GM18868 (cell line): ENCODE results near the gene HHATL.
"Not testable (repeated sequence)": the region's sequence is repeated elsewhere in the genome, so short reads cannot be mapped to it uniquely, and the experiment has no call there.

Experiments used
- ATAC-seq: cut with Tn5 transposase; IDR thresholded peaks from one replicate; pipeline ENCODE4 v1.9.1; 2021; ENCODE audit warnings: mild to moderate bottlenecking, moderate library complexity; ENCODE audit not compliant: unreplicated experiment

Gene HHATL

DNA sequence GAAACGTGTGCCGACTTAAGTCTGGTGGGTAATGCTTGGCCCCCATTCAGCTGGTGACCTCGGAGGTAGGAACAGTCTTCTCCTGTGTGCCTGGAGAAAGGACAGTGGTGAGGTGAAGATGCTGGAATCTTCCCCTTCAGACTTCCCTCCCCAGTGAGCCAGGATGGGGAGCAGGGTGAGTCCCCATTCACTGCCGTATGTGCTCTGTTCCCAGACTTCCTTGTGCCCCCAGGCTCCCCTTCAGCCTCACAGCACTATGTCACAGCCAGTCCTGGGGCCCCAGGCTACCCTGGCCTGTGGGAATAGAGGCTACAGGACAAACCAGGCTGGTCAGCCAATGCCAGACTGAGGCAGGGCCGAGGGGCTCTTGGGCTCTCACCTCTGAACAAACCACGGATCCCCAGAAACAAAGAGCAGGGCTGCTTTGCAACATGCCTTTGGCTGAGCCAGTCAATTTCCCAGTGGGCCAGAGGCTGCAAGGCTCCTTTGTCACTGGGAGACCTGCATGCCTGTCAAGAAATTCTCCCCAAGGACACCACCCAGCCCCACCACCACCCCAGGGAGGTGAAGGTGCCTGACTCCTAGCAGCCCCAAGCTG, 31.8 kb upstream of the HHATL start:
- no peak for ATAC-seq

DNA sequence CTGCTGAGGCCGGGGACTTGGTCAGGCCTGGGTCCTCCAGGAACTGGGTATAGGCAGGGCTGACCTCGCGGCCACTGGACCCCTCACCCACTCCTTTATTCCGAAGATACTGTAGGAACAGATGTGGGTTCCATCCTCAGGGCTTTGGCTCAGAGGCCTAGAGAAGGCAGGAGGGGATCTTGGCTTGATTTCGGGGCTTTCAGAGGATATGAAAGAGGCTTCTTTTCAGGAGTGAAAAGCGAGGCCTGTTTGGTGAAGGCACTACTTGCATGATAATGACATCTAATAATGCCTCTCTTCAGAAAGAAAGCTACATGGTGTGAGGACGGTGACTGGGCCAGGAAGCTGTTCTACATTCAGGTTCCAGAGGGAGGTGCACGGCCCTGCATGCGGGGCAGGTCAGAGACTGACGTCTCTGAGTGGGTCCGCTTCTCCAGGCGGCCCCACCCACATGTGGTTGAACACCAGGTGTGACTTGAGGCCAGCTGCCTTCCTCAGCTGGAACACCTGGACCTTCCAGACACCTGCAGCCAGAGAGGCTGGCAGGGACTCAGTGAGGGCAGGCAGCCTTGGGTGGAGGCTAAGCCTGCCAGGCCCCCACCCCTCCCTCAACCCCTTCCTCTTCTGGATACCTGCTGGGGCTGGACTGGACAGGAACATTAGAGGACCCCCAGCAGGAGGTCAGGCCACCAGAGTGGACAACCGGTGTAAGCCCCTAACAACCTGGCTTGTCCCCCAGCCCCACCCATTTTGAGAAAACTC, 31.1 kb upstream of the HHATL start:
- ATAC-seq: no peak

DNA sequence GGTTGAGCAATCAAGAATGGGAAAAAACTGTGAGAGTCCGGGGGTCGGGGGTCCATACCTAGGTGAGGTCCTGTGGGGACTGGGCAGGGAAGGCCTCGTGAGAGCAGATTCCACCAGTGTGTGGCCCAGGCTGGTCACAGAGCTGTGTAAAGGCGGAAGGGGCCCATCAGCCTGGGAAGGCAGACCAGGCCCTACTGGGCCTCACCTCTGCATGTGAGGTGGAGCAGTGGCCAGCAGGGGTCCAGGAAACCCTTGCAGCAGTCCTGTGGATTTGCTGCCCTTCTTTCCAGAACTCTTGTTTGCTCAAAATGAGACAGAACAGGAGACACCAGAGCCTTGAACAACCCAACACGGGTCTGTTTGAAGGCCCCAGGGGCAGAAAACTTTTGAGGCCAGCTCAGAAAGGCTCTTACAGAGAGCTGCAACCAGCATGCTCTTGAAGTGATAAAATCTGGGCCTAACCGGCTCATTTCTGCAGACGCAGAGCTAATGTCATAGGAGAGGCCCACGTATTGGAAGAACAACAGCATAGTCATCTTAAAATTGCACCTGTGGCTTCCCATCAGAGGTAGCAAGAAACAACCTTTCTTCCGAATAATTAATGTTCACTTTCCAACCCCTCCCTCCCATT, 30.3 kb upstream of the HHATL start:
- ATAC-seq: no peak

DNA sequence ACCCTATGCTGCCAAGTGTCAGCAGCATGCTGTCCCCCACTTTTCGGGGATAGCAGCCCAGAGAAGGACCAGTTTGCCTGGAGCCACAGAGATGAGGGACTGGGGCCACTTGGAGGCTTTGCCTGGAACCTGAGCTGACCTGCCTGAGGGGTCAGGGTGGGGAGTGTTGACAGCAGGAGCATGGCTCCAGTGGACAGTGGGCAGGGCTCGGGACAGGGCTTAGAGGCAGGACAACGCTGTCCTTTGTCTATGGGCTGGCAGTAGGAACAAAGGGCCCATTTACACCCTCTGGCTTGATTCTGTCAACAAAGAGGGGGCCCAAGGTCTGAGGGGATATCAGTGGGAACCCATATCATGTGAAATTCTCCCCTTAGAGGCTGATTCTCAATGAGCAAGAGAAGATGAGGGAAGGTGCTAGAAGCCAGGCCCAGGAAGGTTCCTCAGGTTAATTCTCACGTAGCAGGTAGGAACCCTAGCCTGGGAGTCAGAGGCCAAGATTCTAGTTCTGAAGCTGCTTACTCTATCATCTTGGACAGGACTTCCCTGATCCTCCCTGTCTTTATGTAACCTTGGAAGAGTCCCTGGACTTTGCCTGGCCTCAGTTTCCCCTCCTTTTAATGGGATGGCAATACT, 29.7 kb upstream of the HHATL start:
- ATAC-seq: no peak

DNA sequence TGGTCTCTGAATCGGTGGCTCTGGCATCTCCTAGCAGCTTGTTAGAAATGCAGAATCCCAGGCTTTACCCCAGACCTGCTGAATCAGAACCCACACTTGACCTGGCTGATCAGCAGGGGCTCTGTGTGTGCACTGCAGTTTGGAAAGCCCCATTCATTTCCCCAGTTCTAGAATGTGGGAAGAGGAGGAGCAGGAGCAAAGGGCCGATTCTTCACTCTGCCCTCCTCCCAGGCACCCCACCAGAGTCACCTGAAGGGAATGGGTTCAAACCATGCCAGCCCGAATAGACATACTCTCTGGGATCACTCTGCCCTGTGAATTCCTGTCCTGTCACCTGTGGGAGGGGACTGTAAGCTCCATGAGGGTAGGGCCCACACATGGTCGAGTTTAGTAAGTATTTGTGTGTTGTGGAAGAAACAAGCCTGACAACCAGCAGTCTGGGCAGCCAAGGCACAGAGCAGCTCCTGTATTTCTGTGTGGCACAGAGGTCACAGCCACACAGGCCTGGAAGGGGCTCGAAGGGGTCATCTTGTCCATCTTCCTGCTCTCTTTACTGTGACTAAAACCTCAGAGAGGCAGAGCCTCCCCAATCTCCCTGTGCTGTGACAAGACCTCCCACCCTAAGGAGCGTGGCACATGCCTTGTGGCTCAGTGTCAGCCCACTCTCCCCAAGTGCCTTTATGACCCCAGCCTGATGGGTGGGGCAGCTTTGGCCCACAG, 29.0 kb upstream of the HHATL start:
- no peak for ATAC-seq

- ATAC-seq: no peak
These were observed 28.3 kb upstream of the HHATL start for GRCh38 chr3:42730706-42731420.

- no peak for ATAC-seq
These were observed 27.7 kb upstream of the HHATL start for GRCh38 chr3:42730294-42730693.

DNA sequence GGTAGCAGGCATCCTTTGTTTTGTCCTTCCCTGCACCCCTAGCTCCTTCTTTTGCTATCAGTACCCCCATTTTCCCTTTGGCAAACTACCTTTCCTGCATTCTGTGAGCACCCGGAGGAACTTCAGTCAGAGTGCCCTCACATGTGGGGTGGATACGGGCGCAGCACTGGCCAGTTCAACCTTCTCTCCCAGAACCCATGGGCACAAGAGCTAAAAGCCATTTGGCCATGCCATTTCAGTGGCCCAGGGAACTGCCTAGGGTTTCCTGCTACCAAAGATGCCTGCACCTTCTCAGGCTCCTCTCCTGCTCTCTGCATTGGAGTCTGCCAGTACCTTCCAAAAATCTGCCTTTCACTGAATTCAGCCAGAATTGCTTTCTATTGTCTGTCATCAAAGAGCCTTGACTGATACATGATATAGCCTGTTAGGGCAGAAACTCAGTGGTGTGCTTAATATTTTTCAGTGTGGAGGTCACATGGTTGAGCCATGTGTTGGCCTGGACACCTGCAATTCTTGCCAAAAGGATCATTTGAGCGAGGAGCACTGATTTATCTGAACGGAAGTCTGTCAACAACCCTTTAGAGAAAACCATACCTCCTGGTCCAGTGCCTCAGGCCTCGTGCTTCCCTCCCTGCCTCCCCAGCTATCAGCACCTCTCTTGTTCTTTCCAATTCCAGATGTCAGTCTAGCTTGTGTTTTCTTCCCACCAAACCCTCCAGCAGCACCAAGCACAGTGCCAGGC, 27.0 kb upstream of the HHATL start:
- no peak for ATAC-seq

- ATAC-seq: no peak
These were observed 26.2 kb upstream of the HHATL start for GRCh38 chr3:42728668-42729364.

GRCh38 chr3:42728056-42728455, 25.5 kb upstream of the HHATL start:
- ATAC-seq: no peak

GRCh38 chr3:42725454-42725853, 22.9 kb upstream of the HHATL start:
- ATAC-seq: no peak

GRCh38 chr3:42723219-42723618, 20.6 kb upstream of the HHATL start:
- ATAC-seq: no peak

- ATAC-seq: not testable (repeated sequence)
These were observed 19.8 kb upstream of the HHATL start for GRCh38 chr3:42722442-42722841.

- ATAC-seq: no peak
These were observed 19.1 kb upstream of the HHATL start for GRCh38 chr3:42721690-42722089.

GRCh38 chr3:42720126-42720525, 17.5 kb upstream of the HHATL start:
- ATAC-seq: no peak

DNA sequence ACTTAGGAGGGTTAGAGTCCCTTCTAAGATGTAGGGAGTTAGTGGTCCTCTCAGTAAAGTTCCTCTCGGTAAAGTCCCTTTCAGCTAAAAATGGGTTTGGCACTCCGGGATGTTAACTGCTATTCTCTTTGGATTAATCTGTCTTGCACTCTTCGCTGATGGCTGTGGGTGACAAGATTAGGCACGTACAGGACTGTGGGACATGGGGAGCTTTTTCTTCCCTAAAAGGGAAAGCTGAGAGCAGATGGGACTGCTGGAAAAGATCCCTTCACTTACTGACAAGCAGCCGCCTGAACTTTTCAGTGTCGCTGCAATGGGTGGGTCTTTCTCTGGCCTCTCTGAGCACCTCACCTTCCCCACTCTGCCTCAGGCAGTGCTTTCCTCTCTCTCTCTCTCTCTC, 16.4 kb upstream of the HHATL start:
- no peak for ATAC-seq

DNA sequence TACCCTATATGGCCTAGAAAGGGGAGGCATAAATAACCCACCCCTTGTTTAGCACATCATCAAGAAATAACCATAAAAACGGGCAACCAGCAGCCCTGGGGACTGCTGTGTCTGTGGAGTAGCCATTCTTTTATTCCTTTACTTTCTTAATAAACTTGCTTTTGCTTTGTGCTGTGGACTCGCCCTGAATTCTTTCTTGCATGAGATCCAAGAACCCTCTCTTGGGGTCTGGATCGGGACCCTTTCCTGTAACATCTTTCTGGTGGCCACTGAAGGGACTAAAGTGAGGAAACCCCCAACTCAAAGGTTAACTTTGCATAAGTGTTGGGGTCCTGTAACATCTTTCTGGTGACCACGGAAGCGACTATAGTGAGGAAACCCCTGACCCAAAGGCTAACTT, 15.7 kb upstream of the HHATL start:
- no peak for ATAC-seq

- ATAC-seq: no peak
These were observed 14.7 kb upstream of the HHATL start for GRCh38 chr3:42717306-42717705.

DNA sequence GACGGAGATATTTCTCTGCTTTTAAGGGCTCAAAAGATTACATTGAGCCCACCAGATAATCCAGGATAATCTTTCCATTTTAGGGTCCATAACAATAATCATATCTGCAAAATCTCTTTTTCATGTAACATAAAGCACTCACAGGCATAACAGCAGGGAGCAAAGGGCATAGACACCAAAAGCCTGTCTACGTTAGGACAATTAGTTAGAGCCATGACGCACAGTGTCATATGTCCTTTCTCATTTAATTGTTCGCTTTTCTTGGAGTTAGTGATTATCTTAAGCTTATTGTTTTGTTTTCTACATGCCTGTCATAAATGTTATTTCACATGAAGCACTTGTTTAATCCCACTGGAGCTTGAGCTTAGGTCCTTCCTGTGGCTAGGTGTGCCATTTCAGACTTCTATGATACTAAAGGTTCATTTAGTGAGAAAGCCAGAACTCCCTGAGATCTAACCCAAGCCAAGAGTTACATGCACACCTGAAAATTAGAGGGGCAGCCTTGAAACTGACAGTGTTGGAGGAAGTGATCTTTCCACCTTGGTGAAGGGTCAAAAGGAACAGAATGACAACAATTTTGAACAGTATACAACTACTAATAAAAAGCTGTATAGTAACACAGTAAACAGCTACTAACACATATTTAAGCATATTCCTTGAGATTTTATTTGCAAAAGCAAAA, 11.7 kb upstream of the HHATL start:
- no peak for ATAC-seq
